ENCODE results near the gene SCOC.

The SCOC gene

GRCh38 chr4:140344101-140344500 lies 29.3 kb upstream of the SCOC start:
- Histone ChIP-seq H3K36me3 (ENCODE audit: control insufficient read depth in 1 of 2, insufficient read depth in 2 of 2, low read length in 2 of 2) (no peaks in the 10 kb centered on the region), H3K4me1 (ENCODE audit: control insufficient read depth in 1 of 2, insufficient read depth in 2 of 2, low read length in 2 of 2) (no peaks in the 10 kb centered on the region), H3K9me3 (ENCODE audit: control insufficient read depth in 1 of 2, low read length in 2 of 2) (no peaks in the 10 kb centered on the region), H3K27ac (ENCODE audit: low read length) (no peak overlapping the region), H3K4me3 (ENCODE audit: low read depth in 1 of 2, low read length in 2 of 2) (peak overlapping the region in 1 of 2 donors; percentile 30), H3K27me3 (ENCODE audit: low read depth, low read length) (no peaks in the 10 kb centered on the region)

DNA sequence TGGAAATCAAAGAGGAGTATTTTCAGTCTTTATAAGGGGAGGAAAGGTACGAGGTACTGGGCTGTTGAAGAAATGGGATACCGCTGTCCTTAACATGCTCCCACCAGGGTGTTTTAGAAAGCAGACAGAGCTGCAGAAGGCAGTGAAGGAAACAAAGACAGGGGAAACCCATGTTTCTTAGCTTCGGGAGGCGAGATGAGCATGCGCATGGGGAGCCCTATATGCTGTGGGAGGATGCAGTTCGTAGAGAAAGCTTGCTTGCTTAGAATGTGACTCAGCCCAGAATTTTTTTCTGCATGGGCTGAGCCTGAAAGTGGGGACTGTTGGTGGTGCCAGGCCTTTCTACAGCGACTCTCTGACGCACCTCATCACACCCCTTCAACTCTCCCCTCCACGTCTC lies 28.8 kb upstream of the SCOC start:
- H3K4me3 ChIP-seq (ENCODE audit: low read depth in 1 of 2, low read length in 2 of 2) = peak overlapping the region in 1 of 2 donors; percentile 30
- no peaks in the 10 kb centered on the region for H3K36me3 ChIP-seq (ENCODE audit: control insufficient read depth in 1 of 2, insufficient read depth in 2 of 2, low read length in 2 of 2)
- H3K4me1 ChIP-seq (ENCODE audit: control insufficient read depth in 1 of 2, insufficient read depth in 2 of 2, low read length in 2 of 2) = no peaks in the 10 kb centered on the region
- no peaks in the 10 kb centered on the region for H3K9me3 ChIP-seq (ENCODE audit: control insufficient read depth in 1 of 2, low read length in 2 of 2)
- no peak overlapping the region for H3K27ac ChIP-seq (ENCODE audit: low read length)
- no peaks in the 10 kb centered on the region for H3K27me3 ChIP-seq (ENCODE audit: low read depth, low read length)

GRCh38 chr4:140346136-140346535 lies 27.3 kb upstream of the SCOC start:
- Histone ChIP-seq H3K4me3 (ENCODE audit: low read depth in 1 of 2, low read length in 2 of 2) (no peak overlapping the region), H3K36me3 (ENCODE audit: control insufficient read depth in 1 of 2, insufficient read depth in 2 of 2, low read length in 2 of 2) (no peaks in the 10 kb centered on the region), H3K27me3 (ENCODE audit: low read depth, low read length) (no peaks in the 10 kb centered on the region), H3K9me3 (ENCODE audit: control insufficient read depth in 1 of 2, low read length in 2 of 2) (no peaks in the 10 kb centered on the region), H3K4me1 (ENCODE audit: control insufficient read depth in 1 of 2, insufficient read depth in 2 of 2, low read length in 2 of 2) (no peaks in the 10 kb centered on the region), H3K27ac (ENCODE audit: low read length) (no peak overlapping the region)

DNA sequence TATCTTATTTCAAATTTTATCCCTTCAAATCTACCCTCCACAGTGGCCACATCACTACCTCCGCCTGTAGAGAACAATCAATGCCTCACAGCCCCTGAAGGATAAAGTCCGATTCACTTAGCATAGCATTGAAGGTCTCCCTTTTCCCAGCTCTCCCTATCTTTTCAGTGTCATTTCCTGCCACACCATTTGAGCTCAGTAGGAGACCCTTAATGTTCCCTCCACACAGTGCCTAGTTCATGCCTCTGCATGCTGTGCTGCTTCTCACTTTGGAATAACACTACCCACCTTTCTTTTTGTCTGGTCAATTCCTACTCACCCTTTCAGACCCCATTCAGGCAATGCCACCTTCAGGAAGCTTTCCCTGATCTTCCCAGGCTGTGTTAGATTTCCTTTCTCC lies 23.6 kb upstream of the SCOC start:
- Histone ChIP-seq H3K4me1 (ENCODE audit: control insufficient read depth in 1 of 2, insufficient read depth in 2 of 2, low read length in 2 of 2) (no peaks in the 10 kb centered on the region), H3K4me3 (ENCODE audit: low read depth in 1 of 2, low read length in 2 of 2) (no peak overlapping the region), H3K36me3 (ENCODE audit: control insufficient read depth in 1 of 2, insufficient read depth in 2 of 2, low read length in 2 of 2) (no peaks in the 10 kb centered on the region), H3K9me3 (ENCODE audit: control insufficient read depth in 1 of 2, low read length in 2 of 2) (no peaks in the 10 kb centered on the region), H3K27ac (ENCODE audit: low read length) (no peak overlapping the region), H3K27me3 (ENCODE audit: low read depth, low read length) (no peaks in the 10 kb centered on the region)

GRCh38 chr4:140351093-140352075 lies 22.1 kb upstream of the SCOC start:
- Histone ChIP-seq H3K4me3 (ENCODE audit: low read depth in 1 of 2, low read length in 2 of 2) (no peak overlapping the region), H3K27me3 (ENCODE audit: low read depth, low read length) (no peaks in the 10 kb centered on the region), H3K4me1 (ENCODE audit: control insufficient read depth in 1 of 2, insufficient read depth in 2 of 2, low read length in 2 of 2) (no peaks in the 10 kb centered on the region), H3K27ac (ENCODE audit: low read length) (no peak overlapping the region), H3K9me3 (ENCODE audit: control insufficient read depth in 1 of 2, low read length in 2 of 2) (no peaks in the 10 kb centered on the region), H3K36me3 (ENCODE audit: control insufficient read depth in 1 of 2, insufficient read depth in 2 of 2, low read length in 2 of 2) (no peaks in the 10 kb centered on the region)

DNA sequence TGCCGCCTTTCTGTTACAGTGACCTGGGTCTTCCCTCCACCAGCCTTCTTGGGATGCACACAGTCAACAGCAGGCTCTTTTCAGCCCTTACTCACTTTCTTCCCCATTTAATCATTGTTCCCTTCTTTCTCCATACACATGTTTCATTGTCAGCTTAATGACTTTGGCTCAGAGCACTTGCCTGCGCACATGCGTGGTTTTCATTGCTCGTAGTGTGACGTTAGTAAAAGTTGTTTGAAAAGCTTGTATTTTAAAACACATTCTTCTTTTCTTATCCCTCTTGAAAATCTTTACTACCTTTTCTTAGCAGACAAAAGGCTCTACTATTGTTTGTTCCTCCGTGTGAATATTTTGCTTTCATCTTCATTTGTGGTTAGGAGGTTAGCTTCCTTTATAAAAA lies 19.7 kb upstream of the SCOC start:
- Histone ChIP-seq H3K9me3 (ENCODE audit: control insufficient read depth in 1 of 2, low read length in 2 of 2) (no peaks in the 10 kb centered on the region), H3K27me3 (ENCODE audit: low read depth, low read length) (no peaks in the 10 kb centered on the region), H3K4me1 (ENCODE audit: control insufficient read depth in 1 of 2, insufficient read depth in 2 of 2, low read length in 2 of 2) (no peaks in the 10 kb centered on the region), H3K27ac (ENCODE audit: low read length) (no peak overlapping the region), H3K4me3 (ENCODE audit: low read depth in 1 of 2, low read length in 2 of 2) (no peak overlapping the region), H3K36me3 (ENCODE audit: control insufficient read depth in 1 of 2, insufficient read depth in 2 of 2, low read length in 2 of 2) (no peaks in the 10 kb centered on the region)

DNA sequence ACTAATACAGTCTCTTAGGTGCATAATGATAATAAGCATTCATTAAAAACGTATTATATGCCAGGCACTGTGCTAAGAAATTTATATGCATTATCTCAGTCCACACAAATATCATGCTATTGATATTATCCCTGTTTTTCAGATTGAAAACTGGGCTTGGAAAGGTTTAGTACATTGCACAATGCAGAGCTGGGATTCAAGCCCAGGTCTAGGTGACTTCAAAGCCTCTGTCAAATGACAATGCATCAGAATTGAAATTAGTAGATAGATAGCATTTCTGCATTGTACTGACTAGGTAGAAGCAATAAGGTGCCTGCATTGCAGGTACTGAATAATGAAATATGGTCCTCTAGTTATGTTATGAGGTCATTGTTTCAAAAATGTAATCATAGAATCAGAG lies 18.2 kb upstream of the SCOC start:
- H3K27ac ChIP-seq (ENCODE audit: low read length) = no peak overlapping the region
- H3K27me3 ChIP-seq (ENCODE audit: low read depth, low read length) = no peaks in the 10 kb centered on the region
- no peaks in the 10 kb centered on the region for H3K36me3 ChIP-seq (ENCODE audit: control insufficient read depth in 1 of 2, insufficient read depth in 2 of 2, low read length in 2 of 2)
- H3K4me1 ChIP-seq (ENCODE audit: control insufficient read depth in 1 of 2, insufficient read depth in 2 of 2, low read length in 2 of 2) = no peaks in the 10 kb centered on the region
- no peak overlapping the region for H3K4me3 ChIP-seq (ENCODE audit: low read depth in 1 of 2, low read length in 2 of 2)
- H3K9me3 ChIP-seq (ENCODE audit: control insufficient read depth in 1 of 2, low read length in 2 of 2) = no peaks in the 10 kb centered on the region

- no peaks in the 10 kb centered on the region for H3K9me3 ChIP-seq (ENCODE audit: control insufficient read depth in 1 of 2, low read length in 2 of 2)
- H3K27ac ChIP-seq (ENCODE audit: low read length) = no peak overlapping the region
- no peak overlapping the region for H3K4me3 ChIP-seq (ENCODE audit: low read depth in 1 of 2, low read length in 2 of 2)
- H3K36me3 ChIP-seq (ENCODE audit: control insufficient read depth in 1 of 2, insufficient read depth in 2 of 2, low read length in 2 of 2) = no peaks in the 10 kb centered on the region
- H3K4me1 ChIP-seq (ENCODE audit: control insufficient read depth in 1 of 2, insufficient read depth in 2 of 2, low read length in 2 of 2) = no peaks in the 10 kb centered on the region
- no peaks in the 10 kb centered on the region for H3K27me3 ChIP-seq (ENCODE audit: low read depth, low read length)
Observed at GRCh38 chr4:140357868-140358267, 15.6 kb upstream of the SCOC start.

DNA sequence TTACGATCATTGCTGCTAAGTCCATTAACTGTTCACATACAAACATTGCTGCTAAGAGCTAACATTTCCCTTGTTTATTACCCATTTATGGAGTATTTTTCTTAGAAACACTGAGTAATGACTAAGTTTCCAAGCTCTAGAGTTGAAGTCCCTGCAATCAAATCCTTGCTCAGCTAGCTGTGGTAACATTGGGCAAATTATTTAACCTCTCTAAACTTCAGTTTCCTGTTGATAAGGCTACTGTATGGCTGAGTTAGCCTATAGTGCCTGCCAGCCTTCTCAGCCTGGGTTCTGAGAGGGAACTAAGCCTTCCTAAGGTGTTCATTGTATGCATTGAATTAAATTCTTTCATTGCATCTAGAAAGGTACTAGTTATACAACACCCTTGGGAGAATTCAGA lies 15.2 kb upstream of the SCOC start:
- Histone ChIP-seq H3K36me3 (ENCODE audit: control insufficient read depth in 1 of 2, insufficient read depth in 2 of 2, low read length in 2 of 2) (no peaks in the 10 kb centered on the region), H3K4me1 (ENCODE audit: control insufficient read depth in 1 of 2, insufficient read depth in 2 of 2, low read length in 2 of 2) (no peaks in the 10 kb centered on the region), H3K27me3 (ENCODE audit: low read depth, low read length) (no peaks in the 10 kb centered on the region), H3K4me3 (ENCODE audit: low read depth in 1 of 2, low read length in 2 of 2) (no peak overlapping the region), H3K27ac (ENCODE audit: low read length) (no peak overlapping the region), H3K9me3 (ENCODE audit: control insufficient read depth in 1 of 2, low read length in 2 of 2) (no peaks in the 10 kb centered on the region)

DNA sequence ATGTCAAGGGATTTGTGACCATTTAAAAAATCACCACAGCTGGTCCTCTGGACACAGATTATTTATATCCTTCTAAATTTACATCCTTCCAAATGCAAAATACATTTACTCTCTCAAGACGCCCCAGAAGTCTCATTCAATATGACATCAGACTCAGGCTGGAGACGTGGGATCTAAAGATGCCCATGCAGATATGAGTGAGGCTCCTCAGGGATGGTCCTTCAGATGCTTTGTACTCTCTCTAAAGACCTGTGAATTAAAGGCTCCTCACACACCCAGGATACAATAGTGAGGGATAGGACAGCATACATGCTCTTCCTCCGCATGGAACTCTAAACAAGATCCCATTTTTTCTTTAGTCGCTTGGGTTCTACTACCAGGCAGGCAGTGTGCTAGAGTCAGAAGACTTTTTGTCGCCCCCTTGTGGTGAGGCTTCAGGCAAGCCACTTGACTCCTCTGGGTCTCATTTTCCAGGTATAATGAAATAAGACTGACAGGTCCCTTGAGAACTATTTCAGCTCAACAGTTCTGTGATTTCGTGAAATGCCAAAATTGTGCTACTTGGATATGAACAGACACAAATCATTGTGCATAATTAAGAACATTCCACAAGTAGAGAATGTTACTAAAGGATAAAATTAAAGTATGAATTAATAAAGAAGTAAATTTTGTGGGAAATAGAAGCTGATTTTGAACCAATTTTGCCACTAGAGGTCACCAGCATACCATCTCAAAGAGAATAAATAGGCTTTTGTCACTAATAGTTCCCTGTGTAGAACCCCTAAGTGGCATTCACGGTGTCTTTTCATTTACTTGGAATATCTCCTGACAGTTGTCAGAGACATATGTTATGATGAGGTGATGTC lies 13.7 kb upstream of the SCOC start:
- no peak overlapping the region for H3K4me3 ChIP-seq (ENCODE audit: low read depth in 1 of 2, low read length in 2 of 2)
- no peaks in the 10 kb centered on the region for H3K4me1 ChIP-seq (ENCODE audit: control insufficient read depth in 1 of 2, insufficient read depth in 2 of 2, low read length in 2 of 2)
- no peak overlapping the region for H3K27ac ChIP-seq (ENCODE audit: low read length)
- H3K9me3 ChIP-seq (ENCODE audit: control insufficient read depth in 1 of 2, low read length in 2 of 2) = no peaks in the 10 kb centered on the region
- H3K27me3 ChIP-seq (ENCODE audit: low read depth, low read length) = no peaks in the 10 kb centered on the region
- no peaks in the 10 kb centered on the region for H3K36me3 ChIP-seq (ENCODE audit: control insufficient read depth in 1 of 2, insufficient read depth in 2 of 2, low read length in 2 of 2)

GRCh38 chr4:140361099-140361498 lies 12.3 kb upstream of the SCOC start:
- Histone ChIP-seq H3K4me1 (ENCODE audit: control insufficient read depth in 1 of 2, insufficient read depth in 2 of 2, low read length in 2 of 2) (no peaks in the 10 kb centered on the region), H3K36me3 (ENCODE audit: control insufficient read depth in 1 of 2, insufficient read depth in 2 of 2, low read length in 2 of 2) (no peaks in the 10 kb centered on the region), H3K9me3 (ENCODE audit: control insufficient read depth in 1 of 2, low read length in 2 of 2) (no peaks in the 10 kb centered on the region), H3K27ac (ENCODE audit: low read length) (no peak overlapping the region), H3K27me3 (ENCODE audit: low read depth, low read length) (no peaks in the 10 kb centered on the region), H3K4me3 (ENCODE audit: low read depth in 1 of 2, low read length in 2 of 2) (no peak overlapping the region)
